WTC11 (cell line): ENCODE results near the gene DCLK1. TPM values are rescaled to one million over a fixed set of nuclear protein-coding genes. Genes with fewer than 3 reads are reported as not detected.
A peak's percentile ranks its signal among the peaks of the same experiment; 100 is the strongest.

Experiments used
- ATAC-seq: fragments of 200-7000 bp; cut with Tn5 transposase; 2 replicates; pipeline ENCODE4 v1.10.0; 2021; ENCODE audit warnings: mild to moderate bottlenecking, moderate library complexity
- CTCF ChIA-PET: fragments of 300-600 bp; sonication (Branson Sonifier 250); formaldehyde crosslinking; loops from one replicate; lab custom pipeline; 2021; ENCODE audit warnings: antibody characterized with exemption; lab: Charles Lee
- POLR2A ChIA-PET: fragments of 350-600 bp; sonication (Branson Sonifier 250); formaldehyde crosslinking; loops from one replicate; lab custom pipeline; 2021; ENCODE audit warnings: antibody characterized with exemption; lab: Charles Lee
- DNase-seq: peaks from one replicate; pipeline ENCODE4 v3.0.0; 2021; ENCODE audit warnings: low spot score
- H3K27ac Mint-ChIP-seq: 2 replicates; pipeline ENCODE4 v1.8.0; 2021; ENCODE audit warnings: mixed read lengths
- H3K27me3 Mint-ChIP-seq: 2 replicates; pipeline ENCODE4 v1.8.0; 2021; ENCODE audit warnings: low read depth, mild to moderate bottlenecking, moderate library complexity, mixed read lengths
- H3K36me3 Mint-ChIP-seq: 2 replicates; pipeline ENCODE4 v1.8.0; 2021; ENCODE audit warnings: mixed read lengths
- H3K4me1 Mint-ChIP-seq: 2 replicates; pipeline ENCODE4 v1.8.0; 2022; ENCODE audit warnings: mixed read lengths
- H3K4me3 Mint-ChIP-seq: 2 replicates; pipeline ENCODE4 v1.8.0; 2021; ENCODE audit warnings: mild to moderate bottlenecking, moderate library complexity, mixed read lengths
- H3K9me3 Mint-ChIP-seq: 2 replicates; pipeline ENCODE4 v1.8.0; 2021; ENCODE audit warnings: mixed read lengths
- CREM ChIP-seq: sonication (generic); formaldehyde crosslinking; IDR thresholded peaks from 2 replicates; pipeline ENCODE4 v1.8.1; 2022; ENCODE audit warnings: mild to moderate bottlenecking, missing genetic modification reagents, moderate library complexity
- GABPB1 ChIP-seq: sonication (generic); formaldehyde crosslinking; IDR thresholded peaks from 2 replicates; pipeline ENCODE4 v1.8.1; 2023; ENCODE audit warnings: mild to moderate bottlenecking, missing genetic modification reagents
- KAT7 ChIP-seq: sonication (generic); formaldehyde crosslinking; IDR thresholded peaks from 2 replicates; pipeline ENCODE4 v1.8.1; 2023; ENCODE audit warnings: missing genetic modification reagents, mild to moderate bottlenecking, borderline replicate concordance
- PRRX2 ChIP-seq: fragments of 250-450 bp; sonication (Bioruptor Pico); IDR thresholded peaks from 2 replicates; pipeline ENCODE4 v1.8.0; 2021; ENCODE audit warnings: mild to moderate bottlenecking
- RORB ChIP-seq: fragments of 250-450 bp; sonication (Bioruptor Pico); IDR thresholded peaks from 2 replicates; pipeline ENCODE4 v1.9.0; 2021; ENCODE audit warnings: mild to moderate bottlenecking
- SMAD3 ChIP-seq: sonication (generic); formaldehyde crosslinking; IDR thresholded peaks from 2 replicates; pipeline ENCODE4 v1.8.0; 2022; ENCODE audit warnings: missing genetic modification reagents, mild to moderate bottlenecking, borderline replicate concordance
- SMAD4 ChIP-seq: sonication (generic); formaldehyde crosslinking; IDR thresholded peaks from 2 replicates; pipeline ENCODE4 v1.8.0; 2022; ENCODE audit warnings: mild to moderate bottlenecking, missing genetic modification reagents
- TEAD1 ChIP-seq: sonication (generic); formaldehyde crosslinking; IDR thresholded peaks from 2 replicates; pipeline ENCODE4 v1.8.0; 2022; ENCODE audit warnings: mild to moderate bottlenecking, missing genetic modification reagents
- TEAD4 ChIP-seq: sonication (generic); formaldehyde crosslinking; IDR thresholded peaks from 2 replicates; pipeline ENCODE4 v1.8.0; 2022; ENCODE audit warnings: mild to moderate bottlenecking, missing genetic modification reagents
- TP53 ChIP-seq: sonication (generic); formaldehyde crosslinking; IDR thresholded peaks from 2 replicates; pipeline ENCODE4 v1.8.1; 2023; ENCODE audit warnings: mild to moderate bottlenecking, missing genetic modification reagents
- ZNF121 ChIP-seq: sonication (generic); formaldehyde crosslinking; IDR thresholded peaks from 2 replicates; pipeline ENCODE4 v1.8.0; 2023; ENCODE audit warnings: missing genetic modification reagents
- ZNF138 ChIP-seq: sonication (generic); formaldehyde crosslinking; conservative IDR thresholded peaks from 2 replicates; pipeline ENCODE4 v1.8.1; 2022; ENCODE audit warnings: mild to moderate bottlenecking, moderate library complexity, missing genetic modification reagents
- ZNF219 ChIP-seq: sonication (generic); formaldehyde crosslinking; IDR thresholded peaks from 2 replicates; pipeline ENCODE4 v1.8.0; 2023; ENCODE audit warnings: missing genetic modification reagents, mild to moderate bottlenecking, borderline replicate concordance
- ZNF263 ChIP-seq: sonication (generic); formaldehyde crosslinking; IDR thresholded peaks from 2 replicates; pipeline ENCODE4 v1.8.1; 2022; ENCODE audit warnings: low read depth, mild to moderate bottlenecking, moderate library complexity, missing genetic modification reagents
- ZNF396 ChIP-seq: fragments of 250-450 bp; sonication (Bioruptor Pico); IDR thresholded peaks from 2 replicates; pipeline ENCODE4 v1.8.0; 2021; ENCODE audit warnings: mild to moderate bottlenecking, moderate library complexity, borderline replicate concordance
- total RNA-seq: library from RNA; stranded (reverse); gene quantifications from 3 replicates; pipeline ENCODE4 v1.2.3, GENCODE V29; 2021
- TF ChIP-seq, protein P1 (sequence below): sonication (generic); formaldehyde crosslinking; IDR thresholded peaks from 2 replicates; pipeline ENCODE4 v1.8.1; 2022; ENCODE audit warnings: mild to moderate bottlenecking, moderate library complexity, missing genetic modification reagents
- TF ChIP-seq, protein P2 (sequence below): sonication (generic); formaldehyde crosslinking; IDR thresholded peaks from 2 replicates; pipeline ENCODE4 v1.8.0; 2022; ENCODE audit warnings: mild to moderate bottlenecking, missing genetic modification reagents
- TF ChIP-seq, protein P3 (sequence below): sonication (generic); formaldehyde crosslinking; conservative IDR thresholded peaks from 2 replicates; pipeline ENCODE4 v1.8.1; 2022; ENCODE audit warnings: mild to moderate bottlenecking, missing genetic modification reagents
- TF ChIP-seq, protein P4 (sequence below): sonication (generic); formaldehyde crosslinking; IDR thresholded peaks from 2 replicates; pipeline ENCODE4 v1.8.1; 2022; ENCODE audit warnings: mild to moderate bottlenecking, missing genetic modification reagents, moderate library complexity, borderline replicate concordance
- TF ChIP-seq, protein P5 (sequence below): sonication (generic); formaldehyde crosslinking; IDR thresholded peaks from 2 replicates; pipeline ENCODE4 v1.8.0; 2022; ENCODE audit warnings: missing genetic modification reagents
- TF ChIP-seq, protein P6 (sequence below): sonication (generic); formaldehyde crosslinking; IDR thresholded peaks from 2 replicates; pipeline ENCODE4 v1.8.0; 2022; ENCODE audit warnings: mild to moderate bottlenecking, missing genetic modification reagents
- TF ChIP-seq, protein P7 (sequence below): fragments of 250-450 bp; sonication (Bioruptor Pico); IDR thresholded peaks from 2 replicates; pipeline ENCODE4 v2.1.2; 2022; ENCODE audit warnings: mild to moderate bottlenecking, moderate library complexity
- TF ChIP-seq, protein P8 (sequence below): sonication (generic); formaldehyde crosslinking; IDR thresholded peaks from 2 replicates; pipeline ENCODE4 v1.8.1; 2023; ENCODE audit warnings: mild to moderate bottlenecking, moderate library complexity, missing genetic modification reagents
- TF ChIP-seq, protein P9 (sequence below): fragments of 250-450 bp; sonication (Bioruptor Pico); IDR thresholded peaks from 2 replicates; pipeline ENCODE4 v1.9.0; 2021; ENCODE audit warnings: mild to moderate bottlenecking

DCLK1 gene
- total RNA-seq, 1 experiment from 2014 or later = 18.5 TPM

DNA sequence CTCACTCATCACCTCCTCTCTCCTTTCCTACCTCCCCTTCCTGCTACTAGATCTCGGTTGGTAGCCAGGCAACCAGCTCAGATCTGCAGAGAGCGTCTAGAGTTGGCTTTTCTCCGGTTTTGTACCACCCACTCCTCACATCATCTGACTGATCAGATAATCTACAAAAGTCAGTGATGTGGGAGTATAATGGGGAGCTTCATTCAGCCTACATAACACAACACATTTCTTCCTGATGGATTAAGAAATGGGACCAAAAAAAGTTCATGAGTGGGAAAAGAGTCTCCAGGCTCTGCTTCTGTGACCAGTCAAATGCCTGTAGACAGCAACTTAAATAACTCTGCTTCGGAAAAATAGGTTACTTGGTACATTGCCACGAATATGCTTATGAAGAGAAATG lies 279.8 kb downstream of the DCLK1 start:
- Mint-ChIP-seq H3K27ac (peak overlapping the region; percentile 63), H3K4me3 (no peak overlapping the region), H3K27me3 (no peaks in the 10 kb centered on the region), H3K4me1 (peaks cover 58% of the 10 kb centered on the region), H3K36me3 (peaks cover 14% of the 10 kb centered on the region), H3K9me3 (no peaks in the 10 kb centered on the region)
- no peak for ATAC-seq
- CTCF ChIA-PET = interaction anchor here (1.4 kb wide), 1 partner anchor 33 kb away, joined by 4 read pairs; no protein-coding TSS in a partner anchor
- POLR2A ChIA-PET = no interaction called here
- no peak for DNase-seq
- TF ChIP-seq, protein P1, sequence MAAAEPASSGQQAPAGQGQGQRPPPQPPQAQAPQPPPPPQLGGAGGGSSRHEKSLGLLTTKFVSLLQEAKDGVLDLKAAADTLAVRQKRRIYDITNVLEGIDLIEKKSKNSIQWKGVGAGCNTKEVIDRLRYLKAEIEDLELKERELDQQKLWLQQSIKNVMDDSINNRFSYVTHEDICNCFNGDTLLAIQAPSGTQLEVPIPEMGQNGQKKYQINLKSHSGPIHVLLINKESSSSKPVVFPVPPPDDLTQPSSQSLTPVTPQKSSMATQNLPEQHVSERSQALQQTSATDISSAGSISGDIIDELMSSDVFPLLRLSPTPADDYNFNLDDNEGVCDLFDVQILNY (CRISPR knock-in tag) = no peak
- TF ChIP-seq, protein P2, sequence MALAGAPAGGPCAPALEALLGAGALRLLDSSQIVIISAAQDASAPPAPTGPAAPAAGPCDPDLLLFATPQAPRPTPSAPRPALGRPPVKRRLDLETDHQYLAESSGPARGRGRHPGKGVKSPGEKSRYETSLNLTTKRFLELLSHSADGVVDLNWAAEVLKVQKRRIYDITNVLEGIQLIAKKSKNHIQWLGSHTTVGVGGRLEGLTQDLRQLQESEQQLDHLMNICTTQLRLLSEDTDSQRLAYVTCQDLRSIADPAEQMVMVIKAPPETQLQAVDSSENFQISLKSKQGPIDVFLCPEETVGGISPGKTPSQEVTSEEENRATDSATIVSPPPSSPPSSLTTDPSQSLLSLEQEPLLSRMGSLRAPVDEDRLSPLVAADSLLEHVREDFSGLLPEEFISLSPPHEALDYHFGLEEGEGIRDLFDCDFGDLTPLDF = no peak
- no peak for TF ChIP-seq KAT7
- no peak for TF ChIP-seq PRRX2 (CRISPR knock-in tag)
- no peak for TF ChIP-seq GABPB1 (CRISPR knock-in tag)
- no peak for TF ChIP-seq TEAD1 (CRISPR knock-in tag)
- TF ChIP-seq, protein P3, sequence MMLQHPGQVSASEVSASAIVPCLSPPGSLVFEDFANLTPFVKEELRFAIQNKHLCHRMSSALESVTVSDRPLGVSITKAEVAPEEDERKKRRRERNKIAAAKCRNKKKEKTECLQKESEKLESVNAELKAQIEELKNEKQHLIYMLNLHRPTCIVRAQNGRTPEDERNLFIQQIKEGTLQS = no peak
- no peak for TF ChIP-seq TP53
- TF ChIP-seq ZNF121 (CRISPR knock-in tag) = no peak
- TF ChIP-seq, protein P4, sequence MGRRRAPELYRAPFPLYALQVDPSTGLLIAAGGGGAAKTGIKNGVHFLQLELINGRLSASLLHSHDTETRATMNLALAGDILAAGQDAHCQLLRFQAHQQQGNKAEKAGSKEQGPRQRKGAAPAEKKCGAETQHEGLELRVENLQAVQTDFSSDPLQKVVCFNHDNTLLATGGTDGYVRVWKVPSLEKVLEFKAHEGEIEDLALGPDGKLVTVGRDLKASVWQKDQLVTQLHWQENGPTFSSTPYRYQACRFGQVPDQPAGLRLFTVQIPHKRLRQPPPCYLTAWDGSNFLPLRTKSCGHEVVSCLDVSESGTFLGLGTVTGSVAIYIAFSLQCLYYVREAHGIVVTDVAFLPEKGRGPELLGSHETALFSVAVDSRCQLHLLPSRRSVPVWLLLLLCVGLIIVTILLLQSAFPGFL = no peak
- TF ChIP-seq, protein P5, sequence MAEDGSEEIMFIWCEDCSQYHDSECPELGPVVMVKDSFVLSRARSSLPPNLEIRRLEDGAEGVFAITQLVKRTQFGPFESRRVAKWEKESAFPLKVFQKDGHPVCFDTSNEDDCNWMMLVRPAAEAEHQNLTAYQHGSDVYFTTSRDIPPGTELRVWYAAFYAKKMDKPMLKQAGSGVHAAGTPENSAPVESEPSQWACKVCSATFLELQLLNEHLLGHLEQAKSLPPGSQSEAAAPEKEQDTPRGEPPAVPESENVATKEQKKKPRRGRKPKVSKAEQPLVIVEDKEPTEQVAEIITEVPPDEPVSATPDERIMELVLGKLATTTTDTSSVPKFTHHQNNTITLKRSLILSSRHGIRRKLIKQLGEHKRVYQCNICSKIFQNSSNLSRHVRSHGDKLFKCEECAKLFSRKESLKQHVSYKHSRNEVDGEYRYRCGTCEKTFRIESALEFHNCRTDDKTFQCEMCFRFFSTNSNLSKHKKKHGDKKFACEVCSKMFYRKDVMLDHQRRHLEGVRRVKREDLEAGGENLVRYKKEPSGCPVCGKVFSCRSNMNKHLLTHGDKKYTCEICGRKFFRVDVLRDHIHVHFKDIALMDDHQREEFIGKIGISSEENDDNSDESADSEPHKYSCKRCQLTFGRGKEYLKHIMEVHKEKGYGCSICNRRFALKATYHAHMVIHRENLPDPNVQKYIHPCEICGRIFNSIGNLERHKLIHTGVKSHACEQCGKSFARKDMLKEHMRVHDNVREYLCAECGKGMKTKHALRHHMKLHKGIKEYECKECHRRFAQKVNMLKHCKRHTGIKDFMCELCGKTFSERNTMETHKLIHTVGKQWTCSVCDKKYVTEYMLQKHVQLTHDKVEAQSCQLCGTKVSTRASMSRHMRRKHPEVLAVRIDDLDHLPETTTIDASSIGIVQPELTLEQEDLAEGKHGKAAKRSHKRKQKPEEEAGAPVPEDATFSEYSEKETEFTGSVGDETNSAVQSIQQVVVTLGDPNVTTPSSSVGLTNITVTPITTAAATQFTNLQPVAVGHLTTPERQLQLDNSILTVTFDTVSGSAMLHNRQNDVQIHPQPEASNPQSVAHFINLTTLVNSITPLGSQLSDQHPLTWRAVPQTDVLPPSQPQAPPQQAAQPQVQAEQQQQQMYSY (CRISPR knock-in tag) = no peak
- TF ChIP-seq, protein P6, sequence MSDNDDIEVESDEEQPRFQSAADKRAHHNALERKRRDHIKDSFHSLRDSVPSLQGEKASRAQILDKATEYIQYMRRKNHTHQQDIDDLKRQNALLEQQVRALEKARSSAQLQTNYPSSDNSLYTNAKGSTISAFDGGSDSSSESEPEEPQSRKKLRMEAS (CRISPR knock-in tag) = no peak
- no peak for TF ChIP-seq ZNF263 (CRISPR knock-in tag)
- no peak for TF ChIP-seq CREM (CRISPR knock-in tag)
- TF ChIP-seq ZNF219 (CRISPR knock-in tag) = no peak
- no peak for TF ChIP-seq TEAD4 (CRISPR knock-in tag)

DNA sequence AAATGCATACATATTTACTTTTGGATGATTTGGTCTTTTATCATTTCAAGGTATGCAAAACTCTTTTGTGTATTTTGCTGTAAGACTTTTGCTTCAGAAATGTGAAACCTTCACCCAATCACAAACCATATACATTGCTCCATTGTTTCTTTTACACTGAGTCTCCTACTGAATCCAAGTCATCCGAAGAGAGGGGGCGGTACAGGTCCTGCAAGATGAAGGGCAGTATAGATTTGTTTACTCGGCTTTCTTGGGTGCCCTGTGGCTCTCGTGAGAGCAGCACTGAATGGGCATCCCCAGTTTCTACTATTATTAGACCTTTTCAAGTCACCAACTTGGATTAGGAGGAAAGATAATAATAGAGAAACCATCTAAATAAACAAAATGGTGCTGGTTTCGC lies 280.6 kb downstream of the DCLK1 start:
- POLR2A ChIA-PET = no interaction called here
- no peaks in the 10 kb centered on the region for H3K27me3 Mint-ChIP-seq
- CTCF ChIA-PET = no interaction called here
- peaks cover 50% of the 10 kb centered on the region for H3K4me1 Mint-ChIP-seq
- H3K36me3 Mint-ChIP-seq = peaks cover 14% of the 10 kb centered on the region
- H3K4me3 Mint-ChIP-seq = no peak overlapping the region
- H3K27ac Mint-ChIP-seq = peak overlapping the region; percentile 58; the same call in 1 of the 2 replicates
- ATAC-seq (peak; percentile 48), DNase-seq (no peak)
- no peaks in the 10 kb centered on the region for H3K9me3 Mint-ChIP-seq
- TF ChIP-seq ZNF396 (CRISPR knock-in tag) (no peak), RORB (CRISPR knock-in tag) (no peak), SMAD3 (CRISPR knock-in tag) (no peak), SMAD4 (CRISPR knock-in tag) (no peak), ZNF138 (CRISPR knock-in tag) (no peak), KAT7 (no peak)
- TF ChIP-seq, protein P7, sequence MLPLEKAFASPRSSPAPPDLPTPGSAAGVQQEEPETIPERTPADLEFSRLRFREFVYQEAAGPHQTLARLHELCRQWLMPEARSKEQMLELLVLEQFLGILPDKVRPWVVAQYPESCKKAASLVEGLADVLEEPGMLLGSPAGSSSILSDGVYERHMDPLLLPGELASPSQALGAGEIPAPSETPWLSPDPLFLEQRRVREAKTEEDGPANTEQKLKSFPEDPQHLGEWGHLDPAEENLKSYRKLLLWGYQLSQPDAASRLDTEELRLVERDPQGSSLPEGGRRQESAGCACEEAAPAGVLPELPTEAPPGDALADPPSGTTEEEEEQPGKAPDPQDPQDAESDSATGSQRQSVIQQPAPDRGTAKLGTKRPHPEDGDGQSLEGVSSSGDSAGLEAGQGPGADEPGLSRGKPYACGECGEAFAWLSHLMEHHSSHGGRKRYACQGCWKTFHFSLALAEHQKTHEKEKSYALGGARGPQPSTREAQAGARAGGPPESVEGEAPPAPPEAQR = no peak
- TF ChIP-seq, protein P8, sequence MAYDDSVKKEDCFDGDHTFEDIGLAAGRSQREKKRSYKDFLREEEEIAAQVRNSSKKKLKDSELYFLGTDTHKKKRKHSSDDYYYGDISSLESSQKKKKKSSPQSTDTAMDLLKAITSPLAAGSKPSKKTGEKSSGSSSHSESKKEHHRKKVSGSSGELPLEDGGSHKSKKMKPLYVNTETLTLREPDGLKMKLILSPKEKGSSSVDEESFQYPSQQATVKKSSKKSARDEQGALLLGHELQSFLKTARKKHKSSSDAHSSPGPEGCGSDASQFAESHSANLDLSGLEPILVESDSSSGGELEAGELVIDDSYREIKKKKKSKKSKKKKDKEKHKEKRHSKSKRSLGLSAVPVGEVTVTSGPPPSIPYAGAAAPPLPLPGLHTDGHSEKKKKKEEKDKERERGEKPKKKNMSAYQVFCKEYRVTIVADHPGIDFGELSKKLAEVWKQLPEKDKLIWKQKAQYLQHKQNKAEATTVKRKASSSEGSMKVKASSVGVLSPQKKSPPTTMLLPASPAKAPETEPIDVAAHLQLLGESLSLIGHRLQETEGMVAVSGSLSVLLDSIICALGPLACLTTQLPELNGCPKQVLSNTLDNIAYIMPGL (CRISPR knock-in tag) = no peak
- TF ChIP-seq, protein P9, sequence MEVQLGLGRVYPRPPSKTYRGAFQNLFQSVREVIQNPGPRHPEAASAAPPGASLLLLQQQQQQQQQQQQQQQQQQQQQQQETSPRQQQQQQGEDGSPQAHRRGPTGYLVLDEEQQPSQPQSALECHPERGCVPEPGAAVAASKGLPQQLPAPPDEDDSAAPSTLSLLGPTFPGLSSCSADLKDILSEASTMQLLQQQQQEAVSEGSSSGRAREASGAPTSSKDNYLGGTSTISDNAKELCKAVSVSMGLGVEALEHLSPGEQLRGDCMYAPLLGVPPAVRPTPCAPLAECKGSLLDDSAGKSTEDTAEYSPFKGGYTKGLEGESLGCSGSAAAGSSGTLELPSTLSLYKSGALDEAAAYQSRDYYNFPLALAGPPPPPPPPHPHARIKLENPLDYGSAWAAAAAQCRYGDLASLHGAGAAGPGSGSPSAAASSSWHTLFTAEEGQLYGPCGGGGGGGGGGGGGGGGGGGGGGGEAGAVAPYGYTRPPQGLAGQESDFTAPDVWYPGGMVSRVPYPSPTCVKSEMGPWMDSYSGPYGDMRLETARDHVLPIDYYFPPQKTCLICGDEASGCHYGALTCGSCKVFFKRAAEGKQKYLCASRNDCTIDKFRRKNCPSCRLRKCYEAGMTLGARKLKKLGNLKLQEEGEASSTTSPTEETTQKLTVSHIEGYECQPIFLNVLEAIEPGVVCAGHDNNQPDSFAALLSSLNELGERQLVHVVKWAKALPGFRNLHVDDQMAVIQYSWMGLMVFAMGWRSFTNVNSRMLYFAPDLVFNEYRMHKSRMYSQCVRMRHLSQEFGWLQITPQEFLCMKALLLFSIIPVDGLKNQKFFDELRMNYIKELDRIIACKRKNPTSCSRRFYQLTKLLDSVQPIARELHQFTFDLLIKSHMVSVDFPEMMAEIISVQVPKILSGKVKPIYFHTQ = no peak
